WTC11 (cell line): Measurements from ENCODE around the gene SLC66A2. TPM values are rescaled to one million over a fixed set of nuclear protein-coding genes. Genes with fewer than 3 reads are reported as not detected.

Source experiments
- ATAC-seq: fragments of 200-7000 bp; cut with Tn5 transposase; 2 replicates; pipeline ENCODE4 v1.10.0; 2021; ENCODE audit warnings: mild to moderate bottlenecking, moderate library complexity
- CTCF ChIA-PET: fragments of 300-600 bp; sonication (Branson Sonifier 250); formaldehyde crosslinking; loops from one replicate; lab custom pipeline; 2021; ENCODE audit warnings: antibody characterized with exemption; lab: Charles Lee
- POLR2A ChIA-PET: fragments of 350-600 bp; sonication (Branson Sonifier 250); formaldehyde crosslinking; loops from one replicate; lab custom pipeline; 2021; ENCODE audit warnings: antibody characterized with exemption; lab: Charles Lee
- DNase-seq: peaks from one replicate; pipeline ENCODE4 v3.0.0; 2021; ENCODE audit warnings: low spot score
- H3K27ac Mint-ChIP-seq: 2 replicates; pipeline ENCODE4 v1.8.0; 2021; ENCODE audit warnings: mixed read lengths
- H3K27me3 Mint-ChIP-seq: 2 replicates; pipeline ENCODE4 v1.8.0; 2021; ENCODE audit warnings: low read depth, mild to moderate bottlenecking, moderate library complexity, mixed read lengths
- H3K36me3 Mint-ChIP-seq: 2 replicates; pipeline ENCODE4 v1.8.0; 2021; ENCODE audit warnings: mixed read lengths
- H3K4me1 Mint-ChIP-seq: 2 replicates; pipeline ENCODE4 v1.8.0; 2022; ENCODE audit warnings: mixed read lengths
- H3K4me3 Mint-ChIP-seq: 2 replicates; pipeline ENCODE4 v1.8.0; 2021; ENCODE audit warnings: mild to moderate bottlenecking, moderate library complexity, mixed read lengths
- H3K9me3 Mint-ChIP-seq: 2 replicates; pipeline ENCODE4 v1.8.0; 2021; ENCODE audit warnings: mixed read lengths
- ELF4 ChIP-seq: sonication (generic); formaldehyde crosslinking; IDR thresholded peaks from 2 replicates; pipeline ENCODE4 v1.8.1; 2022; ENCODE audit warnings: low read depth, mild to moderate bottlenecking, moderate library complexity, missing genetic modification reagents
- FOXP1 ChIP-seq: sonication (generic); formaldehyde crosslinking; IDR thresholded peaks from 2 replicates; pipeline ENCODE4 v1.8.0; 2022; ENCODE audit warnings: missing genetic modification reagents, mild to moderate bottlenecking, moderate library complexity, borderline replicate concordance
- HMGA2 ChIP-seq: fragments of 250-450 bp; sonication (Bioruptor Pico); IDR thresholded peaks from 2 replicates; pipeline ENCODE4 v1.4.0; 2021; ENCODE audit warnings: mild to moderate bottlenecking, moderate library complexity
- IRF2 ChIP-seq: sonication (generic); formaldehyde crosslinking; IDR thresholded peaks from 2 replicates; pipeline ENCODE4 v1.8.0; 2022; ENCODE audit warnings: low read depth, missing genetic modification reagents, borderline replicate concordance
- KAT7 ChIP-seq: sonication (generic); formaldehyde crosslinking; IDR thresholded peaks from 2 replicates; pipeline ENCODE4 v1.8.1; 2023; ENCODE audit warnings: missing genetic modification reagents, mild to moderate bottlenecking, borderline replicate concordance
- MYBL2 ChIP-seq: sonication (generic); formaldehyde crosslinking; IDR thresholded peaks from 2 replicates; pipeline ENCODE4 v1.8.1; 2023; ENCODE audit warnings: mild to moderate bottlenecking, moderate library complexity, missing genetic modification reagents
- NR2C2 ChIP-seq: sonication (generic); formaldehyde crosslinking; IDR thresholded peaks from 2 replicates; pipeline ENCODE4 v1.8.0; 2022; ENCODE audit warnings: mild to moderate bottlenecking, missing genetic modification reagents
- total RNA-seq: library from RNA; stranded (reverse); gene quantifications from 3 replicates; pipeline ENCODE4 v1.2.3, GENCODE V29; 2021
- TF ChIP-seq, protein P1 (sequence below): sonication (generic); formaldehyde crosslinking; IDR thresholded peaks from 2 replicates; pipeline ENCODE4 v1.8.0; 2022; ENCODE audit warnings: mild to moderate bottlenecking, missing genetic modification reagents
- TF ChIP-seq, protein P2 (sequence below): sonication (generic); formaldehyde crosslinking; IDR thresholded peaks from 2 replicates; pipeline ENCODE4 v1.8.1; 2022; ENCODE audit warnings: low read depth, missing genetic modification reagents, borderline replicate concordance
- TF ChIP-seq, protein P3 (sequence below): fragments of 200-600 bp; IDR thresholded peaks from 2 replicates; pipeline ENCODE4 v1.8.0; 2022; ENCODE audit warnings: antibody characterized with exemption
- TF ChIP-seq, protein P4 (sequence below): sonication (generic); formaldehyde crosslinking; IDR thresholded peaks from 2 replicates; pipeline ENCODE4 v1.8.1; 2022; ENCODE audit warnings: mild to moderate bottlenecking, missing genetic modification reagents, moderate library complexity, borderline replicate concordance
- TF ChIP-seq, protein P5 (sequence below): sonication (generic); formaldehyde crosslinking; IDR thresholded peaks from 2 replicates; pipeline ENCODE4 v1.8.0; 2022; ENCODE audit warnings: missing genetic modification reagents
- TF ChIP-seq, protein P6 (sequence below): sonication (generic); formaldehyde crosslinking; IDR thresholded peaks from 2 replicates; pipeline ENCODE4 v1.8.1; 2023; ENCODE audit warnings: mild to moderate bottlenecking, missing genetic modification reagents, moderate library complexity

Gene SLC66A2
- total RNA-seq, 1 experiment from 2014 or later: 20.9 TPM

DNA sequence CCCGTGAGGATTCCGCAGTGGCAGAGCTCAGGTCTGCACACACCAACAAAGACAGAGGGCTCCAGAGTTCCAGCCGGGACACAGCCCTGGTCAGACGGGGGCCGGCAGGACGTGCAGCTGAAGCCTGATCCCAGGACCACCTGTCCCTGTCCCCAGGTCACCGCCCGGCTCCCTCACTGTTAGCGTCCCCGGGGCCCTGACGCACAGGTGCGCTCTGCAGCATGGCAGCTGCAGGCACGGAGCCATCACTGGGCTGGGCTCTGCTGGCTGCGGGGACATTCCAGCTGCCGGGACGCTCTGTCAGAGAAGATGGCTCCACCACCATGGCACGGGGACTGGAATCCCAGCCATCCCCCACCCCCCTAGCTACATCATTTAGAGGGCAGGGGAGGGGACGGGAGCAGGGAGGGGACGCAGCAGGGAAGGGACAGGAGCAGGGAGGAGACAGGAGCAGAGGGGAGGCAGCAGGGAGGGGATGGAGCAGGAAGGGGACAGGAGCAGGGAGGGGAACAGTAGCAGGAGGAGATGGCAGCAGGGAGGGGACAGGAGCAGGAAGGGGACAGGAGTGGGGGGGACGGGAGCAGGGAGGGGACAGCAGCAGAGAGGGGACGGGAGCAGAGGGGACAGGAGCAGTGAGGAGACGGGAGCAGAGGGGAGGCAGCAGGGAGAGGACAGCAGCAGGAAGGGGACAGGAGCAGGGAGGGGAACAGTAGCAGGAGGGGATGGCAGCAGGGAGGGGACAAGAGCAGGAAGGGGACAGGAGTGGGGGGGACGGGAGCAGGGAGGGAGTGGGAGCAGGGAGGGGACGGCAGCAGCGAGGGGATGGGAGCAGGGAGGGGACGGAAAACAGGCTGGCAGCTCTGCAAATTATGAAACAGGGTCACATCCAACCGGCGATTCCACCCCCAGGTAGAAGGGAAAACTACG lies 39.8 kb downstream of the SLC66A2 start (continued):
- TF ChIP-seq, protein P1, sequence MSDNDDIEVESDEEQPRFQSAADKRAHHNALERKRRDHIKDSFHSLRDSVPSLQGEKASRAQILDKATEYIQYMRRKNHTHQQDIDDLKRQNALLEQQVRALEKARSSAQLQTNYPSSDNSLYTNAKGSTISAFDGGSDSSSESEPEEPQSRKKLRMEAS (CRISPR knock-in tag): no peak
- TF ChIP-seq ELF4 (CRISPR knock-in tag) (no peak), MYBL2 (CRISPR knock-in tag) (no peak), NR2C2 (CRISPR knock-in tag) (no peak)
- TF ChIP-seq, protein P2, sequence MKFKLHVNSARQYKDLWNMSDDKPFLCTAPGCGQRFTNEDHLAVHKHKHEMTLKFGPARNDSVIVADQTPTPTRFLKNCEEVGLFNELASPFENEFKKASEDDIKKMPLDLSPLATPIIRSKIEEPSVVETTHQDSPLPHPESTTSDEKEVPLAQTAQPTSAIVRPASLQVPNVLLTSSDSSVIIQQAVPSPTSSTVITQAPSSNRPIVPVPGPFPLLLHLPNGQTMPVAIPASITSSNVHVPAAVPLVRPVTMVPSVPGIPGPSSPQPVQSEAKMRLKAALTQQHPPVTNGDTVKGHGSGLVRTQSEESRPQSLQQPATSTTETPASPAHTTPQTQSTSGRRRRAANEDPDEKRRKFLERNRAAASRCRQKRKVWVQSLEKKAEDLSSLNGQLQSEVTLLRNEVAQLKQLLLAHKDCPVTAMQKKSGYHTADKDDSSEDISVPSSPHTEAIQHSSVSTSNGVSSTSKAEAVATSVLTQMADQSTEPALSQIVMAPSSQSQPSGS (CRISPR knock-in tag): no peak

DNA sequence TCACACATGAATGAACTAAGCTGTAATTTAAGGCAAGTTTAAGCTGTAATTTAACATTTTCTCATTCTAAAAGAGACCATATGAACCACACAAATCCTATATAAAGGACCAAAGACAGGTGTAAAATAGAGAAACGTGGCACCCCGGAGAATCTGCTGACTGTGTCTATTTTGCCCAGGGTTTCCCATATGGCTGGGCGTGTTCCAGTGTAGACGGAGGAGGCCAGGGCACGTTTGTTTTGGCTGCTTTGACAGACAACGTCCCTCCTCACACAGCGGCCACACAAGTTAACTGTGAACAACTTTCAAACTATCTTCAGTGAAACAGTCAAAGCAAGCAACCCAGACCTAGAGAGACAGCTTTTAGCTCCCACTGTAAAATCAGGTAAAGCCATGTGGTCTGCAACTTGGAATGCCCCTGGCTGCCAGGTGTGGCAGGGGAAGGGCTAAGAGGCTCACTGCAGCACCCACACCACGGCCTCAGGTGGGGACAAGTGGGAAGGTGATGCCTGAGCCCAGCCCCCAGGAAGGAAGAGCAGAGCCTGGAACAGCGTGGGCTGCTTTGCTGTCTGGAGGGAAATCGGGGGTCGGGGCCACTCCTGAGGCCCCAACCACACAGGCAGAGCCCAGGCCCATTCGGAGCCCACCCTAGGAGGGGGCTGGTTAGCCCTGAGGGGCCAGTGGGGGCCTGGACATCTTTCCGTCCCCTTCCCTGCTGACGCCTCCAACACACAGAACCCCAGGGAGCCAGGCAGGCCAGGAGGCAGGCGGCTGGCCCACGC lies 40.7 kb downstream of the SLC66A2 start:
- DNase-seq: no peak
- H3K9me3 Mint-ChIP-seq: 0 out of 2 replicates have a peak, but pooled peaks cover 4% of the 10 kb centered on the region
- peak overlapping the region; percentile 18; the same call in 1 of the 2 replicates for H3K4me3 Mint-ChIP-seq
- no peak for ATAC-seq
- H3K4me1 Mint-ChIP-seq: peaks cover 16% of the 10 kb centered on the region
- H3K27me3 Mint-ChIP-seq: no peaks in the 10 kb centered on the region
- H3K27ac Mint-ChIP-seq: no peak overlapping the region; the same call in 1 of the 2 replicates
- ChIA-PET POLR2A (no interaction called here), CTCF (interaction anchor here (0.5 to 1.1 kb wide), 2 partner anchors 23 to 49 kb away, joined by 3 read pairs; no protein-coding TSS in a partner anchor)
- TF ChIP-seq FOXP1: no peak
- no peak for TF ChIP-seq HMGA2
- TF ChIP-seq IRF2 (CRISPR knock-in tag): no peak
- TF ChIP-seq, protein P3, sequence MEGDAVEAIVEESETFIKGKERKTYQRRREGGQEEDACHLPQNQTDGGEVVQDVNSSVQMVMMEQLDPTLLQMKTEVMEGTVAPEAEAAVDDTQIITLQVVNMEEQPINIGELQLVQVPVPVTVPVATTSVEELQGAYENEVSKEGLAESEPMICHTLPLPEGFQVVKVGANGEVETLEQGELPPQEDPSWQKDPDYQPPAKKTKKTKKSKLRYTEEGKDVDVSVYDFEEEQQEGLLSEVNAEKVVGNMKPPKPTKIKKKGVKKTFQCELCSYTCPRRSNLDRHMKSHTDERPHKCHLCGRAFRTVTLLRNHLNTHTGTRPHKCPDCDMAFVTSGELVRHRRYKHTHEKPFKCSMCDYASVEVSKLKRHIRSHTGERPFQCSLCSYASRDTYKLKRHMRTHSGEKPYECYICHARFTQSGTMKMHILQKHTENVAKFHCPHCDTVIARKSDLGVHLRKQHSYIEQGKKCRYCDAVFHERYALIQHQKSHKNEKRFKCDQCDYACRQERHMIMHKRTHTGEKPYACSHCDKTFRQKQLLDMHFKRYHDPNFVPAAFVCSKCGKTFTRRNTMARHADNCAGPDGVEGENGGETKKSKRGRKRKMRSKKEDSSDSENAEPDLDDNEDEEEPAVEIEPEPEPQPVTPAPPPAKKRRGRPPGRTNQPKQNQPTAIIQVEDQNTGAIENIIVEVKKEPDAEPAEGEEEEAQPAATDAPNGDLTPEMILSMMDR: no peak
- TF ChIP-seq KAT7 (CRISPR knock-in tag): no peak
- TF ChIP-seq, protein P4, sequence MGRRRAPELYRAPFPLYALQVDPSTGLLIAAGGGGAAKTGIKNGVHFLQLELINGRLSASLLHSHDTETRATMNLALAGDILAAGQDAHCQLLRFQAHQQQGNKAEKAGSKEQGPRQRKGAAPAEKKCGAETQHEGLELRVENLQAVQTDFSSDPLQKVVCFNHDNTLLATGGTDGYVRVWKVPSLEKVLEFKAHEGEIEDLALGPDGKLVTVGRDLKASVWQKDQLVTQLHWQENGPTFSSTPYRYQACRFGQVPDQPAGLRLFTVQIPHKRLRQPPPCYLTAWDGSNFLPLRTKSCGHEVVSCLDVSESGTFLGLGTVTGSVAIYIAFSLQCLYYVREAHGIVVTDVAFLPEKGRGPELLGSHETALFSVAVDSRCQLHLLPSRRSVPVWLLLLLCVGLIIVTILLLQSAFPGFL (CRISPR knock-in tag): no peak
- TF ChIP-seq, protein P5, sequence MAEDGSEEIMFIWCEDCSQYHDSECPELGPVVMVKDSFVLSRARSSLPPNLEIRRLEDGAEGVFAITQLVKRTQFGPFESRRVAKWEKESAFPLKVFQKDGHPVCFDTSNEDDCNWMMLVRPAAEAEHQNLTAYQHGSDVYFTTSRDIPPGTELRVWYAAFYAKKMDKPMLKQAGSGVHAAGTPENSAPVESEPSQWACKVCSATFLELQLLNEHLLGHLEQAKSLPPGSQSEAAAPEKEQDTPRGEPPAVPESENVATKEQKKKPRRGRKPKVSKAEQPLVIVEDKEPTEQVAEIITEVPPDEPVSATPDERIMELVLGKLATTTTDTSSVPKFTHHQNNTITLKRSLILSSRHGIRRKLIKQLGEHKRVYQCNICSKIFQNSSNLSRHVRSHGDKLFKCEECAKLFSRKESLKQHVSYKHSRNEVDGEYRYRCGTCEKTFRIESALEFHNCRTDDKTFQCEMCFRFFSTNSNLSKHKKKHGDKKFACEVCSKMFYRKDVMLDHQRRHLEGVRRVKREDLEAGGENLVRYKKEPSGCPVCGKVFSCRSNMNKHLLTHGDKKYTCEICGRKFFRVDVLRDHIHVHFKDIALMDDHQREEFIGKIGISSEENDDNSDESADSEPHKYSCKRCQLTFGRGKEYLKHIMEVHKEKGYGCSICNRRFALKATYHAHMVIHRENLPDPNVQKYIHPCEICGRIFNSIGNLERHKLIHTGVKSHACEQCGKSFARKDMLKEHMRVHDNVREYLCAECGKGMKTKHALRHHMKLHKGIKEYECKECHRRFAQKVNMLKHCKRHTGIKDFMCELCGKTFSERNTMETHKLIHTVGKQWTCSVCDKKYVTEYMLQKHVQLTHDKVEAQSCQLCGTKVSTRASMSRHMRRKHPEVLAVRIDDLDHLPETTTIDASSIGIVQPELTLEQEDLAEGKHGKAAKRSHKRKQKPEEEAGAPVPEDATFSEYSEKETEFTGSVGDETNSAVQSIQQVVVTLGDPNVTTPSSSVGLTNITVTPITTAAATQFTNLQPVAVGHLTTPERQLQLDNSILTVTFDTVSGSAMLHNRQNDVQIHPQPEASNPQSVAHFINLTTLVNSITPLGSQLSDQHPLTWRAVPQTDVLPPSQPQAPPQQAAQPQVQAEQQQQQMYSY (CRISPR knock-in tag): no peak
- TF ChIP-seq, protein P6, sequence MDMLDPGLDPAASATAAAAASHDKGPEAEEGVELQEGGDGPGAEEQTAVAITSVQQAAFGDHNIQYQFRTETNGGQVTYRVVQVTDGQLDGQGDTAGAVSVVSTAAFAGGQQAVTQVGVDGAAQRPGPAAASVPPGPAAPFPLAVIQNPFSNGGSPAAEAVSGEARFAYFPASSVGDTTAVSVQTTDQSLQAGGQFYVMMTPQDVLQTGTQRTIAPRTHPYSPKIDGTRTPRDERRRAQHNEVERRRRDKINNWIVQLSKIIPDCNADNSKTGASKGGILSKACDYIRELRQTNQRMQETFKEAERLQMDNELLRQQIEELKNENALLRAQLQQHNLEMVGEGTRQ: no peak
- no peak for TF ChIP-seq ELF4 (CRISPR knock-in tag)
- TF ChIP-seq, all 79 proteins: peak for 0
- peaks cover 3% of the 10 kb centered on the region for H3K36me3 Mint-ChIP-seq
